Caco-2 (cell line): Measurements from ENCODE around the gene PPP1R3E. TPM values are rescaled to one million over a fixed set of nuclear protein-coding genes. Genes with fewer than 3 reads are reported as not detected.

ENCODE experiments used
- BruUV-seq: library from RNA; stranded (reverse); fragments of 400-500 nt; replicated peaks from 2 replicates; lab custom pipeline; 2021; lab: Mats Ljungman, UMichigan
- CTCF ChIA-PET: fragments of 300-600 bp; sonication (Branson Sonifier 250); formaldehyde crosslinking; loops from one replicate; lab custom pipeline; 2022; ENCODE audit warnings: antibody characterized with exemption; lab: Charles Lee
- POLR2A ChIA-PET: fragments of 300-600 bp; sonication (Branson Sonifier 250); formaldehyde crosslinking; loops from one replicate; lab custom pipeline; 2022; ENCODE audit warnings: antibody characterized with exemption; lab: Charles Lee
- DNase-seq, 2 experiments: peaks; one replicate each; pipeline versions ENCODE4 v3.0.0 to v3.0.0-alpha.2; 2020 to 2022
- H3K27me3 ChIP-seq: replicated peaks from 2 replicates; pipeline ENCODE4 v1.6.0; 2011; ENCODE audit warnings: low read length; ENCODE audit not compliant: control insufficient read depth, insufficient read depth
- H3K36me3 ChIP-seq: 2 replicates; pipeline ENCODE4 v1.5.1; 2011; ENCODE audit warnings: low read length; ENCODE audit not compliant: control insufficient read depth, insufficient read depth
- H3K4me1 ChIP-seq: fragments of 250-450 bp; sonication (Bioruptor Pico); 2 replicates; pipeline ENCODE4 v1.5.1; 2020; ENCODE audit warnings: mild to moderate bottlenecking
- H3K4me3 ChIP-seq: 2 replicates; pipeline ENCODE4 v1.5.1; 2011; ENCODE audit warnings: low read depth, mild to moderate bottlenecking, control low read depth, low read length
- H3K9me3 ChIP-seq: fragments of 250-450 bp; sonication (Bioruptor Pico); 2 replicates; pipeline ENCODE4 v1.5.1; 2020; ENCODE audit warnings: mild to moderate bottlenecking, moderate library complexity
- H3K27ac Mint-ChIP-seq: one replicate; pipeline ENCODE4 v1.8.0; 2022; ENCODE audit warnings: mixed read lengths; ENCODE audit not compliant: unreplicated experiment
- H3K27me3 Mint-ChIP-seq: one replicate; pipeline ENCODE4 v1.8.0; 2022; ENCODE audit warnings: mixed read lengths; ENCODE audit not compliant: insufficient read depth, unreplicated experiment
- H3K36me3 Mint-ChIP-seq: one replicate; pipeline ENCODE4 v1.8.0; 2022; ENCODE audit warnings: mild to moderate bottlenecking, mixed read lengths; ENCODE audit not compliant: insufficient read depth, unreplicated experiment
- H3K4me1 Mint-ChIP-seq: one replicate; pipeline ENCODE4 v1.8.0; 2022; ENCODE audit warnings: low read depth, mixed read lengths; ENCODE audit not compliant: unreplicated experiment
- H3K4me3 Mint-ChIP-seq: one replicate; pipeline ENCODE4 v1.8.0; 2022; ENCODE audit warnings: mild to moderate bottlenecking, moderate library complexity, mixed read lengths; ENCODE audit not compliant: unreplicated experiment
- H3K9me3 Mint-ChIP-seq: one replicate; pipeline ENCODE4 v1.8.0; 2022; ENCODE audit warnings: mixed read lengths; ENCODE audit not compliant: unreplicated experiment
- CTCF ChIP-seq, 2 experiments: fragments of 200-600 bp in 1 of 2; IDR thresholded peaks; 1 replicate in 1 of 2; 2 replicates in 1 of 2; pipeline versions ENCODE4 v1.5.1 to v1.8.0; 2011 to 2022; ENCODE audit warnings: antibody characterized with exemption in 1 of 2, control low read depth in 1 of 2, inconsistent platforms in 1 of 2, low read depth in 1 of 2, low read length in 1 of 2, mild to moderate bottlenecking in 1 of 2, moderate library complexity in 1 of 2; ENCODE audit not compliant: insufficient read depth in 1 of 2, severe bottlenecking in 1 of 2, unreplicated experiment in 1 of 2
- intact Hi-C: fragments of 100-400 bp; cut with micrococcal nuclease; formaldehyde crosslinking; loops from one replicate; pipeline ENCODE4 v1.10.0; 2022; ENCODE audit not compliant: unreplicated experiment
- total RNA-seq: library from RNA; stranded (reverse); gene quantifications from 2 replicates; pipeline ENCODE4 v1.2.3, GENCODE V29; 2022

PPP1R3E gene
- total RNA-seq, 1 experiment from 2014 or later: 5.9 TPM

GRCh38 chr14:23339506-23340268 is 37.0 kb upstream of the PPP1R3E start:
- H3K4me1 ChIP-seq: peaks cover 6% of the 10 kb centered on the region; the same call in 1 of the 2 replicates
- H3K36me3 ChIP-seq: no peaks in the 10 kb centered on the region
- Mint-ChIP-seq H3K27me3 (no peaks in the 10 kb centered on the region), H3K9me3 (no peaks in the 10 kb centered on the region), H3K4me1 (no peaks in the 10 kb centered on the region), H3K4me3 (no peak overlapping the region), H3K36me3 (peaks cover 4% of the 10 kb centered on the region), H3K27ac (no peak overlapping the region)
- intact Hi-C loops: no loop called here
- DNase-seq: no peak
- CTCF ChIA-PET: no interaction called here
- POLR2A ChIA-PET: no interaction called here
- BruUV-seq: no TSS peak
- H3K4me3 ChIP-seq: no peak overlapping the region
- no peaks in the 10 kb centered on the region for H3K27me3 ChIP-seq
- no peak for TF ChIP-seq CTCF (IDR thresholded peaks at IDR 0.05; ENCODE audit: insufficient read depth in 1 of 2, low read depth in 1 of 2, low read length in 1 of 2, severe bottlenecking in 1 of 2, unreplicated experiment in 1 of 2)
- peaks cover 30% of the 10 kb centered on the region for H3K9me3 ChIP-seq

- H3K9me3 ChIP-seq: peaks cover 26% of the 10 kb centered on the region
- no peak for DNase-seq
- H3K27me3 Mint-ChIP-seq: no peaks in the 10 kb centered on the region
- H3K4me3 ChIP-seq: no peak overlapping the region
- no peak for TF ChIP-seq CTCF (IDR thresholded peaks at IDR 0.05; ENCODE audit: insufficient read depth in 1 of 2, low read depth in 1 of 2, low read length in 1 of 2, severe bottlenecking in 1 of 2, unreplicated experiment in 1 of 2)
- H3K4me1 Mint-ChIP-seq: no peaks in the 10 kb centered on the region
- no peak overlapping the region for H3K4me3 Mint-ChIP-seq
- intact Hi-C loops: no loop called here
- no peaks in the 10 kb centered on the region for H3K27me3 ChIP-seq
- 0 out of 2 replicates have a peak, but pooled peaks cover 6% of the 10 kb centered on the region for H3K4me1 ChIP-seq
- ChIA-PET POLR2A (interaction anchor here (1.1 kb wide), 1 partner anchor 14 kb away, joined by 5 read pairs; the partner anchor contains the start of gene PABPN1), CTCF (no interaction called here)
- no peak overlapping the region for H3K27ac Mint-ChIP-seq
- no peaks in the 10 kb centered on the region for H3K9me3 Mint-ChIP-seq
- H3K36me3 ChIP-seq: no peaks in the 10 kb centered on the region
- H3K36me3 Mint-ChIP-seq: peaks cover 4% of the 10 kb centered on the region
- no TSS peak for BruUV-seq
These were observed 33.0 kb upstream of the PPP1R3E start for GRCh38 chr14:23335623-23336022.

DNA sequence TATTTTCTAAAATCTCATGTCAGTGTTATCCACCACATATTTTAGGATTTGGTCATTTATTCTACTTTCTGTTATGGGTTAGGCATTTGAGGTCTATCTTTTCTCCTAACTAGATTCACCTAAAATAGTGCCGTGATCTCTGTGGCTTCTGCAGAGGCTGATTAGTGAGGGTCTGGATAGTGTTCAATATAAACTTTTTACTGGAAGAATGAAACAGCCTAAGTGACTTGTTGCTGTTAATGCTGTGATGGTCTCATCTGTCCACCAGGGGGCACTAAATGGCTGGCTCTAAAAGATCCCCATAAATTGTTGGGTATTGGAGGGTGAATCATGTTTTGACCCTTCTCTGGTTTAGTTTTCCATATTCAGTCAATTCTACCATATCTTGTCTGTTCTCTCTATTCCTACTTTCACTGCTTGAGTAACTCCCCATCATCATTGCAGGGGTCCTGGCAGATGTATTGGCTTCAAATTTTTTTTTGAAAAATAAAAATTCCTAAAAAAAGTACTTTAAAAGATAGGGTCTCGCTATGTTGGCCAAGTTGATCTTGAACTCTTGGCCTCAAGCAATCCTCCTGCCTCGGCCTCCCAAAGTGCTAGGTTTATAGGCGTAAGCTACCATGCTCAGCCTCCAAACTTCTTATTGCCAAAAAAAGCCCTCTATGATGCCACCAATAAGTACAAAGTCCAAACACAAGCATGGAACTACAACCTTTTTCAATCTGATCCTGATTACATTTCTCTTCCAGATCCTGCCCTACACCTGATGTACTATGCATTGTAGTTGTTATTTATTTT is 25.5 kb upstream of the PPP1R3E start:
- POLR2A ChIA-PET: no interaction called here
- no peaks in the 10 kb centered on the region for H3K27me3 ChIP-seq
- no TSS peak for BruUV-seq

More for the DNA sequence above, 25.5 kb upstream of the PPP1R3E start:
- H3K9me3 Mint-ChIP-seq: no peaks in the 10 kb centered on the region
- Histone ChIP-seq H3K36me3 (peaks cover 2% of the 10 kb centered on the region), H3K4me3 (no peak overlapping the region), H3K9me3 (no peaks in the 10 kb centered on the region), H3K4me1 (no peaks in the 10 kb centered on the region)
- no peaks in the 10 kb centered on the region for H3K27me3 Mint-ChIP-seq
- no peak overlapping the region for H3K4me3 Mint-ChIP-seq
- TF ChIP-seq CTCF (IDR thresholded peaks at IDR 0.05; ENCODE audit: insufficient read depth in 1 of 2, low read depth in 1 of 2, low read length in 1 of 2, severe bottlenecking in 1 of 2, unreplicated experiment in 1 of 2): peak; percentile 73 to 74
- peaks cover 1% of the 10 kb centered on the region for H3K4me1 Mint-ChIP-seq
- intact Hi-C loops: loop anchor here (1.0 kb wide), 3 partner anchors 34 to 235 kb away; no protein-coding TSS in a partner anchor
- DNase-seq: peak; percentile 65 to 69
- CTCF ChIA-PET: no interaction called here
- H3K36me3 Mint-ChIP-seq: peaks cover 36% of the 10 kb centered on the region
- no peak overlapping the region for H3K27ac Mint-ChIP-seq
